Metanephros (tissue), 1 donor: ENCODE results near the gene PGBD5. TPM values are rescaled to one million over a fixed set of nuclear protein-coding genes. Genes with fewer than 3 reads are reported as not detected.

Source experiments
- total RNA-seq: library from RNA; depleted of rRNA; stranded (reverse); fragments of >200 nt; gene quantifications from one replicate; pipeline ENCODE4 v1.2.3, GENCODE V29; 2014

Gene PGBD5, protein sequence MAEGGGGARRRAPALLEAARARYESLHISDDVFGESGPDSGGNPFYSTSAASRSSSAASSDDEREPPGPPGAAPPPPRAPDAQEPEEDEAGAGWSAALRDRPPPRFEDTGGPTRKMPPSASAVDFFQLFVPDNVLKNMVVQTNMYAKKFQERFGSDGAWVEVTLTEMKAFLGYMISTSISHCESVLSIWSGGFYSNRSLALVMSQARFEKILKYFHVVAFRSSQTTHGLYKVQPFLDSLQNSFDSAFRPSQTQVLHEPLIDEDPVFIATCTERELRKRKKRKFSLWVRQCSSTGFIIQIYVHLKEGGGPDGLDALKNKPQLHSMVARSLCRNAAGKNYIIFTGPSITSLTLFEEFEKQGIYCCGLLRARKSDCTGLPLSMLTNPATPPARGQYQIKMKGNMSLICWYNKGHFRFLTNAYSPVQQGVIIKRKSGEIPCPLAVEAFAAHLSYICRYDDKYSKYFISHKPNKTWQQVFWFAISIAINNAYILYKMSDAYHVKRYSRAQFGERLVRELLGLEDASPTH
- 5.3 TPM for total RNA-seq

DNA sequence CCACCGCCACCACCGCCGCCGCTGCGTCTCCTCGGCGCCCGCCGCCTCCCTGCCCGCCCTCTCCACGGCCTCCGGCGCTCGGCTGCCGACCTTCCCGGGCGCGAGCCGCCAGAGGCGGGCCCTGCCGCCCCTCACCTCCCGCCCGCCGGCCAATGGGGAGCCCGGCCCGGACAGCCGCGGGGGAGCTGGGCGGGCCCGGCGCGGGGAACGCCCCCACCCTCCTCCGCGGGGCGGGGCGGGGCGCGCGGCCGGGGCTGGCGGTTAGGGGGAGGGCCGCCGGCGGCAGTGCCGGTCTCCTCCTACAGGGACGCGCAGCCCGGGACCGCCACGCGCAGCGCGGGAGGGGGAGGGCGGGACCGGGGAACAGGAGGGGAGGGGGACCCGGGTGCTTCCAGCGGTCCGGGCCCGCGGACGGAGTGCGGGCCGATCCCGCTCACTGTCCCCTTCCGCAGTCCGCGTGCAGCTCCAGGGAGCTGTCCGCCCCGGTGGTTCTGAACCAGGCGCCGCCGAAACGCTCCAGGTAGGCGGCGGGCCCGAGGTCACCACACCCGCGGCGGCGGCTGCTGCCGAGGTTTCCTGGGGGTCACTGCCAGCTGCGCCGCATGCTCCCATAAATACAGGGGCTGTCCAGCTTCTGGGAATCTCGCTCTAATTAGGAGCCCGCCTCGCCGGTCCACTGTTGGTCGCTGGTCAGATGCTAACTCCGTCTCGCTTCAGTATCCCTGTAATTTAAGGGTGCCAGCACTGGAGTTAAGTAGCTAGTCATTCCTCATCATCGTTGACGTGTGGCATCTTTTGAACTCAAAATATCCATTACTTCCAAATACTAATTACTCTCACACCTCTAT is at the start of gene PGBD5:
TSS of gene PGBD5 (minus strand) at position 87 of the 848 bp plus-strand sequence. CDS start 404 bp downstream, outside the sequence.

Other genes with a start within 250 kb of the PGBD5 start
- 28.0 TPM for gene COG2, start 216.1 kb upstream of the PGBD5 start, total RNA-seq